LNCaP clone FGC (cell line): ENCODE data around the gene DFFB.

Experiments
- DNase-seq: peaks from one replicate; pipeline ENCODE4 v3.0.0-alpha.2; 2011; ENCODE audit warnings: low read depth
- H3K4me3 ChIP-seq: 2 replicates; pipeline ENCODE4 v1.5.1; 2011; ENCODE audit warnings: mild to moderate bottlenecking, low read depth, low read length, control low read depth
- TF ChIP-seq, protein P1 (sequence below): IDR thresholded peaks from 2 replicates; pipeline ENCODE4 v1.5.1; 2012; ENCODE audit warnings: mild to moderate bottlenecking; ENCODE audit not compliant: control insufficient read depth, insufficient read depth; ENCODE audit errors: extremely low read depth

The DFFB gene

DNA sequence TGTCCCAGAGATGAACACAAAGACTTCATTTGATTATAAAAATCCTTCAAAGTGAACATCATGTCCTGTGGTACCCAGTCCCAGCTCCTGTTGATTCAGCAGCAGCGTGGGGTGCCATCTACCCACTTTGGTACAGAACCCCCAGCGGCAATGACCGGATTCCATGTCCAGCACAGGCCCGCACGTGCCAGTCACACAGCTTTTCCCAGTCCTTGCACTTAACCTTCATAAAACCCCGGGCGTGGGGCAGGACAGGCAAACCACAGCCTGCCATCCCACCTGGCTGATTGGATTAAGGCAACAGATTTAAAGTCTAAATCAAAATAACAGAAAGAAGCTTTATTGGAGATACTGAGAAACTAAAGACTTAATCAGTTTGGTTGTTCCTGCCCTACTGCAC, 15.8 kb upstream of the DFFB start:
- TF ChIP-seq, protein P1, sequence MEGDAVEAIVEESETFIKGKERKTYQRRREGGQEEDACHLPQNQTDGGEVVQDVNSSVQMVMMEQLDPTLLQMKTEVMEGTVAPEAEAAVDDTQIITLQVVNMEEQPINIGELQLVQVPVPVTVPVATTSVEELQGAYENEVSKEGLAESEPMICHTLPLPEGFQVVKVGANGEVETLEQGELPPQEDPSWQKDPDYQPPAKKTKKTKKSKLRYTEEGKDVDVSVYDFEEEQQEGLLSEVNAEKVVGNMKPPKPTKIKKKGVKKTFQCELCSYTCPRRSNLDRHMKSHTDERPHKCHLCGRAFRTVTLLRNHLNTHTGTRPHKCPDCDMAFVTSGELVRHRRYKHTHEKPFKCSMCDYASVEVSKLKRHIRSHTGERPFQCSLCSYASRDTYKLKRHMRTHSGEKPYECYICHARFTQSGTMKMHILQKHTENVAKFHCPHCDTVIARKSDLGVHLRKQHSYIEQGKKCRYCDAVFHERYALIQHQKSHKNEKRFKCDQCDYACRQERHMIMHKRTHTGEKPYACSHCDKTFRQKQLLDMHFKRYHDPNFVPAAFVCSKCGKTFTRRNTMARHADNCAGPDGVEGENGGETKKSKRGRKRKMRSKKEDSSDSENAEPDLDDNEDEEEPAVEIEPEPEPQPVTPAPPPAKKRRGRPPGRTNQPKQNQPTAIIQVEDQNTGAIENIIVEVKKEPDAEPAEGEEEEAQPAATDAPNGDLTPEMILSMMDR, result no peak
- no peak for DNase-seq
- no peak overlapping the region for H3K4me3 ChIP-seq

DNA sequence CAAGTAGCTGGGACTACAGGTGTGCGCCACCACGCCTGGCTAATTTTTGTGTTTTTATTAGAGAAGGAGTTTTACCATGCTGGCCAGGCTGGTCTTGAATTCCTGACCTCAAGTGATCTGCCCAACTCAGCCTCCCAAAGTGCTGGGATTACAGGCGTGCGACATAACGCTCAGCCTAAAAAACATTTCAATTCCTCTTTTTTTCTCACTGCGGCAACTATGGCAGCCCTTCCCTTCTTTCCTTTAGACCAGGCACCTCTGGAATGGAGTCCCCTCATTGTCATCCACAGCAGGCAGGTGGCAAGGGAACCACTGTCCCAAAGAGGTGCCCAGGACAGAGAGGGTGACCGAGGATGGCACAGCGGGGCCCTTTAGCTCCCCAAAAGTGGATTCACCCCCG, 14.4 kb upstream of the DFFB start:
- no peak overlapping the region for H3K4me3 ChIP-seq
- TF ChIP-seq, protein P1, result no peak
- DNase-seq, result no peak

DNA sequence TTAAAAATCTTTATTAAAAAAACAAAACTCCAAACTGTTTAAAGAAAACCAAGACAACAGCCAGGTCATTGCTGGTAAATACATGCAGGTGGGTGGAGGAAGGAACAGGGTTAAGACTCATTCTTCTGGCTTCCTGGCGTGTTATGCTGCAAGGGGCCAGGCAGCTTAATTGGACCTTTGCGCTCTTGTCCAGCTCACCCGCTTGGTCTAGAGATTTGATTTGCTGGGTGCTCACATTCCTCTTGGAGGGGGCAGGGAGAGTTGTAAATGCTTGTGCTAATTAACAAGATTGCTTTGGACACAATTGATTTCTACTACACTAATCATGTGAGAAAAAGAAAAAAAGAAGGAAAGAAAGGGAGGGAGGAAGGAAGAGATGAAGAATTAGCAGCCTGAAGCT, 10.7 kb upstream of the DFFB start:
- H3K4me3 ChIP-seq, result no peak overlapping the region
- TF ChIP-seq, protein P1, result no peak
- DNase-seq, result no peak

DNA sequence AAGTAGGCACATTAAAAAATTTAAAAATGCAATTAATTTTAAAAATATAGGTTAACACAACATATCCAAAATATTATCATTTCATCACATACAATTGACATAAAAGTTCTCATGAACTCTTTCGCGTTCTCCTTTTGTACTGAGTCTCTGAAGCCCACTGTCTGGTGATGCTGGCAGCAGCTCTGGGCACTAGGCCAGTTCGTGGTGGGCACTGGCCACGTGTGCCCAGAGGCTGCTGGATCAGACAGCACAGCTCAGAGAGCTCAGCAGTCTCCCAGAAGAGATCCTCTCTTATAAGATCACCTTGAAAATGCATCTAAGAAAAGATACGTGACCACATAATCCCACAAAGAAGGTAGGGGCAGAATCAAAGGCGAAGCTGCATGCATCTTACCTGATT, 10.2 kb upstream of the DFFB start:
- H3K4me3 ChIP-seq, result no peak overlapping the region
- TF ChIP-seq, protein P1, result no peak
- no peak for DNase-seq

DNA sequence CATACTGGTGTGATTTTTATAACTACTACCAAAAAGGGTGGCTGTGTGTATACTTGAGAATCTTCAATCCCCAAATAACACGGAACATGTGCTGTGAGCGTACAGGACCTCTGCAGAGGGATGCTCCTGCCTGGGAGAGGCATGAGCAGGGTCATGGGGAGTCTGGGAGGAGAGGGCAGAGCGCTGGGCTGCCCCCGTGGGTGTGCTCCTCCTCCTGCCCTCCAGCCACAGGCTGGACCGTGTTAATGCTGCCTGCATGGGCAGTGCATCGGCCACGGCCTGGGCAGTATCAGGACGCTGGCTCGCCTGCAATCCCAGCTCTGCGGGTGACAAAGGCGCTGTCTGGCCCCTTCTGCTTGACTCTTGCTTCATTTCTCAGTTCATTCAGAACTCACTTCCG, 6.4 kb upstream of the DFFB start:
- no peak overlapping the region for H3K4me3 ChIP-seq
- no peak for DNase-seq
- TF ChIP-seq, protein P1, result no peak

DNA sequence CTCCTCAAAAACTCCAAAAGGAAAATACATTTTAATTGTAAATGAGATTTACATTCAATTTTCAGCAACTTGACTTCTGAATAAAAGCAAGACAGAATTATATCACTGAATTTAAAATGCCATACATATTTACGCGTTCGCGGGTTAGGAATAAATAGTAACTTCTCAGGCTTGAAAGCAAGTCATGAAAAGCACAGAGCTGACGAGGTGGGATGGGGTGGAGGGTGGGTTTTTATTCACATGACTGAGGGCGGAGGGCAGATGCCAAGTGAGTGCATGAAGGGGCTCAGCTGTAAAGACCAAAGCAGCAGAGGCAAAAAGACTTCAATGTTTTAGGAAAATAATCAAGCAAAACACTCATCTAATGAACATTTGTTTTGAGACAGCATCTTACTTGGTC, 6.0 kb upstream of the DFFB start:
- DNase-seq, result no peak
- TF ChIP-seq, protein P1, result no peak
- H3K4me3 ChIP-seq, result no peak overlapping the region

DNA sequence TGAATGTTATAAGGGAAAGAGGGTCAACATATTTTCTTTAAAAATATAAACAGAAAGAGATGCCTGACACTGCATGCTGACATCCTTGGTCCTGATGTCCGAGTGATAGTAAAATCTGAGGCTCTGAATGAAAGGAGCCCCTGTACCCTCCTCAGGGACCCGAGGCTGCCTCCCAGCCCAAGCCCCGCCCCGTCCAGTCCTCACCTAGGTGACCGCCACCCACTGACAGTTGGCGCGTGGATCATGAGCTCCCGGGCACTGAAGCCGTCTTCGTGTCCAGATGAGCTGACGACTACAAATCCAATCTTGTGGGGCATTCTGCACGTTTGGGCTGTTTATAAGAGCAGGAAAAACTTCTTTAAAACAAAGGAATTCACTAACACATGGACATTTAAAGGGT, 5.2 kb upstream of the DFFB start:
- TF ChIP-seq, protein P1, result no peak
- no peak for DNase-seq

More for the DNA sequence above, 5.2 kb upstream of the DFFB start:
- H3K4me3 ChIP-seq, result no peak overlapping the region
